ENCODE data around the gene EEF1AKMT1. TPM values are rescaled to one million over a fixed set of nuclear protein-coding genes. Genes with fewer than 3 reads are reported as not detected.

EEF1AKMT1 gene
- total and polyA plus RNA-seq, 10 of the 15 experiments (the other 5 are each of a cell fraction or from before 2014, with no cell fraction given) = 7.9 to 44.5 (median 11.0) TPM

GRCh38 chr13:20801707-20802106 is 27.9 kb upstream of the EEF1AKMT1 start:
- intact Hi-C loops (cut with micrococcal nuclease; ENCODE audit: unreplicated experiment) (no loop called here), in situ Hi-C loops (cut with MboI) (no loop called here)
- Histone ChIP-seq H3K9ac (ENCODE audit: control insufficient read depth, insufficient read depth, low read length) (no peak overlapping the region), H3K27me3 (replicated peaks in 1 of 2; ENCODE audit: control insufficient read depth in 2 of 2, insufficient read depth in 2 of 2, low read length in 1 of 2) (no peaks in the 10 kb centered on the region), H4K20me1 (ENCODE audit: control insufficient read depth, insufficient read depth) (no peaks in the 10 kb centered on the region), H3K79me2 (ENCODE audit: control insufficient read depth, insufficient read depth, low read length) (no peaks in the 10 kb centered on the region; the same call in 1 of the 2 replicates), H3K4me1 (ENCODE audit: control insufficient read depth, insufficient read depth, low read length) (no peaks in the 10 kb centered on the region), H3K27ac (ENCODE audit: control insufficient read depth, insufficient read depth) (no peak overlapping the region), H3K36me3 (ENCODE audit: control insufficient read depth in 2 of 2, insufficient read depth in 2 of 2, low read length in 1 of 2) (peaks cover 2 to 15% of the 10 kb centered on the region in 2 experiments), H2AFZ (ENCODE audit: control insufficient read depth, low read depth, low read length) (no peak overlapping the region), H3K9me3 (replicated peaks; ENCODE audit: control insufficient read depth, insufficient read depth, low read length) (no peaks in the 10 kb centered on the region), H3K4me3 (no peak overlapping the region), H3K4me2 (ENCODE audit: control insufficient read depth, insufficient read depth) (no peak overlapping the region)
- ATAC-seq = no peak
- SMC1A ChIA-PET (ENCODE audit: uncharacterized antibody, unreplicated experiment) = no interaction called here
- POLR2A ChIA-PET = no interaction called here
- TF ChIP-seq CEBPZ (IDR thresholded peaks at IDR 0.05; ENCODE audit: low read depth, low read length) (no peak), CBX3 (IDR thresholded peaks at IDR 0.05; ENCODE audit: borderline replicate concordance, low read depth) (no peak), CUX1 (IDR thresholded peaks at IDR 0.05; ENCODE audit: insufficient replicate concordance, low read depth, low read length) (no peak), ZSCAN29 (IDR thresholded peaks at IDR 0.05) (no peak), TAF1 (IDR thresholded peaks at IDR 0.05; ENCODE audit: borderline replicate concordance, low read depth, low read length) (no peak), RFX5 (IDR thresholded peaks at IDR 0.05; ENCODE audit: low read depth, low read length) (no peak), STAT3 (IDR thresholded peaks at IDR 0.05; ENCODE audit: low read depth, low read length) (no peak), ASH2L (IDR thresholded peaks at IDR 0.05; ENCODE audit: borderline replicate concordance, low read depth) (no peak), YY1 (IDR thresholded peaks at IDR 0.05; ENCODE audit: low read depth, low read length) (no peak), CBFB (IDR thresholded peaks at IDR 0.05; ENCODE audit: low read depth) (no peak), MAX (IDR thresholded peaks at IDR 0.05; ENCODE audit: low read depth, low read length) (no peak), MTA2 (IDR thresholded peaks at IDR 0.05; ENCODE audit: low read depth) (no peak), TCF12 (IDR thresholded peaks at IDR 0.05; ENCODE audit: low read depth, low read length) (no peak), POLR2AphosphoS2 (IDR thresholded peaks at IDR 0.05; ENCODE audit: low read depth, low read length) (no peak), SMAD1 (IDR thresholded peaks at IDR 0.05; ENCODE audit: low read depth, partially characterized antibody) (no peak), RAD51 (IDR thresholded peaks at IDR 0.05) (no peak), CREB1 (IDR thresholded peaks at IDR 0.05; ENCODE audit: low read depth) (no peak)
- CTCF ChIA-PET = no interaction called here
- FAIRE-seq = no peak
- RAD21 ChIA-PET (ENCODE audit: unreplicated experiment) = no interaction called here
- 24% methylated on average over 2 of the region's 2 CpGs for WGBS (ENCODE audit: insufficient coverage, insufficient replicate concordance, low lambda C conversion rate, missing lambda C conversion rate)
- no peak for DNase-seq (ENCODE audit: low read depth, low spot score)
- BruUV-seq (replicated peaks) = no TSS peak

Data from GM12878 (cell line).